BJ (cell line): ENCODE measurements around the gene PTPN2. TPM values are rescaled to one million over a fixed set of nuclear protein-coding genes. Genes with fewer than 3 reads are reported as not detected.

Experiments
- CTCF ChIA-PET: fragments of 350-600 bp; formaldehyde crosslinking; extraction: SDS; loops from one replicate; lab custom pipeline; 2021; ENCODE audit warnings: antibody characterized with exemption, inconsistent platforms; lab: Yijun Ruan, JAX
- POLR2A ChIA-PET: fragments of 300-600 bp; sonication (Branson Sonifier 250); formaldehyde crosslinking; extraction: SDS; loops from one replicate; lab custom pipeline; 2021; ENCODE audit warnings: antibody characterized with exemption; lab: Charles Lee
- DNase-seq: peaks from one replicate; pipeline ENCODE4 v3.0.0-alpha.2; 2011; ENCODE audit warnings: low read depth
- H3K27me3 ChIP-seq: 2 replicates; pipeline ENCODE4 v1.6.0; 2011; ENCODE audit warnings: low read length; ENCODE audit not compliant: control insufficient read depth, insufficient read depth
- H3K36me3 ChIP-seq: 2 replicates; pipeline ENCODE4 v1.5.1; 2011; ENCODE audit warnings: low read length; ENCODE audit not compliant: control insufficient read depth, insufficient read depth
- H3K4me3 ChIP-seq: 2 replicates; pipeline ENCODE4 v1.5.1; 2011; ENCODE audit warnings: low read depth, mild to moderate bottlenecking, control low read depth, low read length
- CTCF ChIP-seq: IDR thresholded peaks from 2 replicates; pipeline ENCODE4 v1.5.1; 2011; ENCODE audit warnings: low read depth, mild to moderate bottlenecking, control low read depth, inconsistent platforms, low read length, moderate library complexity; ENCODE audit not compliant: insufficient read depth
- polyA plus RNA-seq: library from polyadenylated mRNA; depleted of rRNA; stranded (reverse); fragments of >200 nt; gene quantifications from 2 replicates; pipeline ENCODE4 v1.2.3, GENCODE V29; 2011

Gene PTPN2
- polyA plus RNA-seq, 1 experiment = 14.5 TPM

- POLR2A ChIA-PET = interaction anchor here (0.6 kb wide), 1 partner anchor 9 kb away, joined by 9 read pairs; no protein-coding TSS in a partner anchor
- CTCF ChIA-PET = interaction anchor here (0.7 to 3.1 kb wide), 10 partner anchors 7 to 171 kb away, joined by 3 to 55 read pairs (median 5); no protein-coding TSS in a partner anchor
Measured at GRCh38 chr18:12895014-12895413, 11.0 kb upstream of the PTPN2 start.

GRCh38 chr18:12891561-12891960 is 7.5 kb upstream of the PTPN2 start:
- CTCF ChIA-PET = interaction anchor here (0.9 to 4.2 kb wide), 6 partner anchors 10 to 147 kb away, joined by 3 to 44 read pairs (median 4); no protein-coding TSS in a partner anchor
- no peak for TF ChIP-seq CTCF
- DNase-seq = no peak
- Histone ChIP-seq H3K4me3 (no peak overlapping the region), H3K36me3 (no peaks in the 10 kb centered on the region), H3K27me3 (no peaks in the 10 kb centered on the region)
- POLR2A ChIA-PET = no interaction called here

More at GRCh38 chr18:12895014-12895413, 11.0 kb upstream of the PTPN2 start:
- TF ChIP-seq CTCF = no peak
- Histone ChIP-seq H3K27me3 (no peaks in the 10 kb centered on the region; the same call in 1 of the 2 replicates), H3K36me3 (no peaks in the 10 kb centered on the region), H3K4me3 (no peak overlapping the region)
- DNase-seq = no peak

GRCh38 chr18:12890964-12891363 is 6.9 kb upstream of the PTPN2 start:
- CTCF ChIA-PET = interaction anchor here (0.6 to 4.2 kb wide), 8 partner anchors 9 to 164 kb away, joined by 3 to 44 read pairs (median 4); no protein-coding TSS in a partner anchor
- TF ChIP-seq CTCF = no peak
- POLR2A ChIA-PET = interaction anchor here (0.6 kb wide), 1 partner anchor 165 kb away, joined by 3 read pairs; no protein-coding TSS in a partner anchor
- H3K4me3 ChIP-seq = no peak overlapping the region
- H3K36me3 ChIP-seq = no peaks in the 10 kb centered on the region
- DNase-seq = no peak
- no peaks in the 10 kb centered on the region for H3K27me3 ChIP-seq

GRCh38 chr18:12886498-12887126 is 2.6 kb upstream of the PTPN2 start:
- DNase-seq = no peak
- POLR2A ChIA-PET = no interaction called here
- CTCF ChIA-PET = interaction anchor here (0.7 to 3.1 kb wide), 6 partner anchors 9 to 144 kb away, joined by 3 to 17 read pairs (median 4); no protein-coding TSS in a partner anchor
- no peaks in the 10 kb centered on the region for H3K27me3 ChIP-seq
- TF ChIP-seq CTCF = peak; percentile 49
- H3K4me3 ChIP-seq = no peak overlapping the region
- H3K36me3 ChIP-seq = no peaks in the 10 kb centered on the region

- no peak overlapping the region for H3K4me3 ChIP-seq
- TF ChIP-seq CTCF = no peak
- DNase-seq = no peak
- ChIA-PET CTCF (interaction anchor here (0.7 to 3.1 kb wide), 4 partner anchors 10 to 158 kb away, joined by 3 to 17 read pairs (median 6); no protein-coding TSS in a partner anchor), POLR2A (no interaction called here)
- no peaks in the 10 kb centered on the region for H3K36me3 ChIP-seq
- H3K27me3 ChIP-seq = no peaks in the 10 kb centered on the region
Measured at GRCh38 chr18:12885500-12885899, 1.5 kb upstream of the PTPN2 start.
